ENCODE measurements around the gene NCAM1.
"Not testable (repeated sequence)": the region's sequence is repeated elsewhere in the genome, so short reads cannot be mapped to it uniquely, and the experiment has no call there.

Gene NCAM1

DNA sequence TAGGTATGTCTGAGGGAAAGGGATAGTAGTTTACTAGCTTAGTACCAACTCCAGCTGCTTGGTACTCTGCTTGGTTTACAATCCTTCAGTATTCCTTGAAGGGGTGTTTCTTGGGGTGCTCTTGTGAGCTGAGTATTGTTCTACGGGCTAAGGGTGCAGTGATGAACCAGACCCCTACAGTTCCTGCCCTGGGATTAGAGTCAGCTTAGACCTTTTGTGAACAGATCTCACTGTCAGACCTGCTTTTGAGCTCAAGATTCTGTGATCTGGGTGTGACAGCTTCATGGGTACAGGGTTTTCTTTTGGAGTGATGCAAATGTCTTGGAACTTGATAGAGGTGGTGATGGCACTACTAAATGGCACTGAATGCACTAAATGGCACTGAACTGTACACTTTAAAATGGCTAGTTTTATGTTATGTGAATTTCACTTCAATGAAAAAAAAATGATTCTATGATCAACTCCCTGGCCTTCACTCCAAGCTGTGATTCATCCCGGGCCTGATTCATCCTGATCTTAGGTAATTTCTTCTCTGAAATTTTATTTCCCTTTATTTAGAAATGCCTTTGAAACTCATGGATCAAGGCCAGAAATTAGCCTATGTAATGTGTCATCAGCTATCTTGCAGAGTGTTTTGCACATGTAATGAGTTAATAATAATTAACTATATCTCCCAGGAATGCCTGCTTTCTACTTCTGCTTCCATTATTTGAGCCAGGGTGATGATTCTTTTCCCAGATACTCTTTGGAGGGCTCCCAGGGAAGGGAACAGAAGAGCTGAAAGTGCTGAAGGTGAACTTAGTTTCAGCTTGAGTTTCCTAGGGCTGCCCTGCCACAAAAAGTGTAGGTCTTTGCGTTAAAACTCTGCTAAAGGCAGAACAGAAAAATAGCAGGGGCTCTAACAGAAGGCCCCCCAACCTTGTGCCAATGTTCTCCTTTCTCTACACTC is 87.9 kb downstream of the NCAM1 start:
- TF ChIP-seq, protein P1, sequence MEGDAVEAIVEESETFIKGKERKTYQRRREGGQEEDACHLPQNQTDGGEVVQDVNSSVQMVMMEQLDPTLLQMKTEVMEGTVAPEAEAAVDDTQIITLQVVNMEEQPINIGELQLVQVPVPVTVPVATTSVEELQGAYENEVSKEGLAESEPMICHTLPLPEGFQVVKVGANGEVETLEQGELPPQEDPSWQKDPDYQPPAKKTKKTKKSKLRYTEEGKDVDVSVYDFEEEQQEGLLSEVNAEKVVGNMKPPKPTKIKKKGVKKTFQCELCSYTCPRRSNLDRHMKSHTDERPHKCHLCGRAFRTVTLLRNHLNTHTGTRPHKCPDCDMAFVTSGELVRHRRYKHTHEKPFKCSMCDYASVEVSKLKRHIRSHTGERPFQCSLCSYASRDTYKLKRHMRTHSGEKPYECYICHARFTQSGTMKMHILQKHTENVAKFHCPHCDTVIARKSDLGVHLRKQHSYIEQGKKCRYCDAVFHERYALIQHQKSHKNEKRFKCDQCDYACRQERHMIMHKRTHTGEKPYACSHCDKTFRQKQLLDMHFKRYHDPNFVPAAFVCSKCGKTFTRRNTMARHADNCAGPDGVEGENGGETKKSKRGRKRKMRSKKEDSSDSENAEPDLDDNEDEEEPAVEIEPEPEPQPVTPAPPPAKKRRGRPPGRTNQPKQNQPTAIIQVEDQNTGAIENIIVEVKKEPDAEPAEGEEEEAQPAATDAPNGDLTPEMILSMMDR (IDR thresholded peaks at IDR 0.05; ENCODE audit: insufficient read depth, low read depth, low read length, missing control alignments) = no peak
- no peak overlapping the region for H3K4me3 ChIP-seq (ENCODE audit: low read length)
- peak; percentile 84 for DNase-seq (ENCODE audit: low read depth)

DNA sequence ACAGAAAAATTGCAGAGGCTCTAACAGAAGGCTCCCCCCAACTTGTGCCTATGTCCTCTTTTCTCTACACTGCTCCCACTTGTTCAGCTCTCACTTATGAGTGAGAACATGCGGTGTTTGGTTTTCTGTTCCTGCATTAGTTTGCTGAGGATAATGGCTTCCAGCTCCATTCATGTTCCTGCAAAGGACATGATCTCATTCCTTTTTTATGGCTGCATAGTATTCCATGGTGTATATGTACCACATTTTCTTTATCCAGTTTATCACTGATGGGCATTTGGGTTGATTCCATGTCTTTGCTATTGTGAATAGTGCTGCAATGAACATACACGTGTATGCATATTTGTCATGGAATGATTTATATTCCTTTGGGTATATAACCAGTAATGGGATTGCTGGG is 91.8 kb downstream of the NCAM1 start:
- H3K4me3 ChIP-seq (ENCODE audit: low read length); DNase-seq (ENCODE audit: low read depth): not testable (repeated sequence)

DNA sequence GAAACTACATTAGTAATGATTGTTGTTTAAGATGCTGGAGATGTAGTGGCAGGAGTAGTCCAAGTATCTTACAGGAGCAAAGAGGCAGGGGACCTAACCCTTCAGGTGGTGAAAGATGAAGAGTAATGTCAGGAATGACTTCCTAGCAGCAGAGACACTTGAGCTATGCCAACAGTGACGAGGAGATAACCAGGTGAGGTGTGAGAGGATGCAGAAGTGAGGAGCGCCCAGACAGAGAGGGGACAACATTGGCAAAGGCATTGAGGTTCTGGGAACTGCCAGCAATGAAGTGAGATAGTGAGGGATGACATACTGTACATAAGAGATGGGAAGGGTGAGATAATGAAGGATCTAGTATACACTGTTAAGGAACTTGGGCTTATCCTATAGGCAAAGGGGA is 95.8 kb downstream of the NCAM1 start:
- TF ChIP-seq, protein P1 (IDR thresholded peaks at IDR 0.05; ENCODE audit: insufficient read depth, low read depth, low read length, missing control alignments) = no peak
- no peak for DNase-seq (ENCODE audit: low read depth)
- no peak overlapping the region for H3K4me3 ChIP-seq (ENCODE audit: low read length)

DNA sequence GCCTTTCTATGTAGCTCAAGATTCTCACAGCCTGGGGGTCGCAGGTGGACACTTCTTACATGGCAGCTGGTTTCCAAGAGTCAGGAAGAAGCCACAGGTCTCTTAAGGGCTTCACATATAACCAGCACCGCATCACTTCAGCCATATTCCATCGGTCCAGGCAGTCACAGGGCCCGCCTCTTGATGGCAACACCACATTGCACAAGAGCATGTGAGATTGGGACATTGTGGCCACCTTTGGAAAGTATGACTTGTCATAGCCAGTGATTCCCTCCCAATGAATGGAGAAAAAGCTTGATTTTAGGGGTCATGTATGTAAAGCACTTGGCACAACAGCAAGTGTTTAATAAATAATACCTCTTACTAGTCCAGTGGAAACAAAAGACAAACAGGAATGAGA is 98.3 kb downstream of the NCAM1 start:
- TF ChIP-seq, protein P1 (IDR thresholded peaks at IDR 0.05; ENCODE audit: insufficient read depth, low read depth, low read length, missing control alignments) = no peak
- no peak overlapping the region for H3K4me3 ChIP-seq (ENCODE audit: low read length)
- DNase-seq (ENCODE audit: low read depth) = no peak

DNA sequence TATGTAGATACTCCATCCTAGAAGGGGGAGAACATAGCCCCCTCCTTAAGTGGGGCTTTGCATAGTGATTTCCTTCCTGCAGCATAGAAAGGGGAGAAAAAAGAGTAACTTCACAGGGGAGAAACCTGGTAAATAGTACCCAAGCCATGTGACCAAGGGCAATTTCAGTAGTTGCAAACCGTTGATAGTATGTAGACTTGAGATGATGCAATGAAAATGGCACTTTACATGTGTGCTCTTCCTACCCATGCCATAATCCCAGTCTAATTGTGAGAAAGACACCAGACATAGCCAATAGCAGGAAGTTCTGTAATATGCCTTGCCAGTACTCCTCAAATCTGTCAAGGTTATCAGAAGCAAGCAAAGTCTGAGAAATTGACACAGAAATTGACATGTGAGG is 104.1 kb downstream of the NCAM1 start:
- no peak for DNase-seq (ENCODE audit: low read depth)
- H3K4me3 ChIP-seq (ENCODE audit: low read length) = no peak overlapping the region
- TF ChIP-seq, protein P1 (IDR thresholded peaks at IDR 0.05; ENCODE audit: insufficient read depth, low read depth, low read length, missing control alignments) = no peak

DNA sequence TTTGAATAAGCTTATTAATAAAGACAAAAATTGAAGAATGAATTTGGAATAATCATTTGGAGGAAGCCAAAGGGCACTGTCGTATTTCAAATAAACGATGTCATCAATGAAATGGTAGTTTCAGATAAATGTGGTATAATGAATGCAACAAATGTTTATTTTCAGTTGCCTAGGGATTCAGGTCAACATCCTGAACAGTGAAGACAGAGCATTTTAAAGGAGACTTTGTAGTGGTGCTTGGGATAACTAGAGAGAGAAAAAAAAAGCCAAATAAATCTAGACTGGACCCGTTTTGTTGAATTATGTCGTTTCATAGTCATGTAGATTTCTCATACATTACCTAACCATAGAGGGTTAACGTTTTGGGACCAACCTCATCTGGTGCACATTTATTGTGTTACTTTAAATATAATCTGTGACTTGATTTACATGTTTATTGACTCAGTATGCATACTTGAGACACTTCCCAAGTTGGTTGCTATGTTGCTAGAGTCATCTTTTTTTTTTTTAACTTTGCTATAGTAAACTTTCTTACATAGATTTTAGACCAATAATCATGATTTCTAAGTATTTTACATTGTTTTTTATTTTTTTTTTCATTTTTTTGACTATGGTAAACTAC is 111.1 kb downstream of the NCAM1 start:
- no peak for DNase-seq (ENCODE audit: low read depth)
- no peak overlapping the region for H3K4me3 ChIP-seq (ENCODE audit: low read length)
- TF ChIP-seq, protein P1 (IDR thresholded peaks at IDR 0.05; ENCODE audit: insufficient read depth, low read depth, low read length, missing control alignments) = no peak

DNA sequence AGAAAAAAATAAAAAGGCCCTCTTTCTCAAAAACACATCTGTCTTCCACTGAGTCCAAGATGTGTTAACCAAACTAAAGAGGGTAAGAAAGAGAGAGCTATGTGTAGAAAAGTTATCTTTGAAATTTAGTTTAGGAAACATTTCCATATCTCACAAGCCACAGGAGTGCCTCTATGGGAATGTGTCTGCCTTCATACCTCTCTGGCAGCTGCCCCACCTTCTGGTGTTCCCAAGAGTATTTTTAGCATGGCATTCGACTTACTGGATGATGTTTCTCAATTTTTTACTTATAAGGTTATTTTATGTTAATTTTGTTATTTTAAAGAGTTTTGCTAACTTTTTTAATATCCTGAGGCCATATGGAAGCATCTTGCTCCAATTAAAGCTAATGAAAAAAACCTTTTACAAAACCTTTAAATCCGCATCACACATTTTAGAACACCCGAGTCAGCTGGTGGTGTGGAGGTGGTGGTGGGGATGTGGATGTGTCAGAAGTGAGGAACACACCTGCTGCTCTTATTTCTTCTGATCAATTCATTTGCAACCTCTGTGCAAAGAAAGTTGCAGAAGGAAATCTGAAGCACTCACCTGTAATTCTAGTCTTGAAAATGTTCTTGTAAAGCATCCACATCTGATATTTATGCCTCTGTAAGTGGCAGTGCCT is 112.2 kb downstream of the NCAM1 start:
- H3K4me3 ChIP-seq (ENCODE audit: low read length) = no peak overlapping the region
- DNase-seq (ENCODE audit: low read depth) = no peak
- TF ChIP-seq, protein P1 (IDR thresholded peaks at IDR 0.05; ENCODE audit: insufficient read depth, low read depth, low read length, missing control alignments) = no peak
